Measurements from ENCODE around the gene RXRA.

DNA sequence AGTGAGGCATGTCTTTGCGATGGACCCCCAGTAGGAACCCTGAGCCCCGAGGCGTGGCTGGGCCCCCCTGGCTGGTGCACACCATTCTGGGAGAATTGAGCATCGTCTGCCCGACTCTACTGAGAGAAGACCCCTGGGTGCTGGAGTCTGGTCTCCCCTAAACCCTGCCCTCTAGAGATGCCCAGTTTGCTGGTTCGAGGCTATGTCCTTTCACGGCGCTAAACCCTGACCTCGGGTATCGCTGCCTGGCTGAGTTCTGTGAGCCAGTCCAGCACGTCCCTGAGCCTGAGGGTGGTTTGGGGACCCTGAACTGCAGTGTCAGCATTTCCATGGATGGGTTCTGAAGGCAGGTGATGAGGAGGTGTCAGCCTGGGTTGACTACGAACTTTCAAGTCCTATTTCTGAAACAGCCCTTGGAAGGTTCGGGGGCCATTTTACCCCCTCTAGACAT is 128.8 kb downstream of the RXRA start:
- TF ChIP-seq, protein P1, sequence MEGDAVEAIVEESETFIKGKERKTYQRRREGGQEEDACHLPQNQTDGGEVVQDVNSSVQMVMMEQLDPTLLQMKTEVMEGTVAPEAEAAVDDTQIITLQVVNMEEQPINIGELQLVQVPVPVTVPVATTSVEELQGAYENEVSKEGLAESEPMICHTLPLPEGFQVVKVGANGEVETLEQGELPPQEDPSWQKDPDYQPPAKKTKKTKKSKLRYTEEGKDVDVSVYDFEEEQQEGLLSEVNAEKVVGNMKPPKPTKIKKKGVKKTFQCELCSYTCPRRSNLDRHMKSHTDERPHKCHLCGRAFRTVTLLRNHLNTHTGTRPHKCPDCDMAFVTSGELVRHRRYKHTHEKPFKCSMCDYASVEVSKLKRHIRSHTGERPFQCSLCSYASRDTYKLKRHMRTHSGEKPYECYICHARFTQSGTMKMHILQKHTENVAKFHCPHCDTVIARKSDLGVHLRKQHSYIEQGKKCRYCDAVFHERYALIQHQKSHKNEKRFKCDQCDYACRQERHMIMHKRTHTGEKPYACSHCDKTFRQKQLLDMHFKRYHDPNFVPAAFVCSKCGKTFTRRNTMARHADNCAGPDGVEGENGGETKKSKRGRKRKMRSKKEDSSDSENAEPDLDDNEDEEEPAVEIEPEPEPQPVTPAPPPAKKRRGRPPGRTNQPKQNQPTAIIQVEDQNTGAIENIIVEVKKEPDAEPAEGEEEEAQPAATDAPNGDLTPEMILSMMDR (IDR thresholded peaks at IDR 0.05; ENCODE audit: insufficient read depth, low read length, poor library complexity, severe bottlenecking): no peak
- TF ChIP-seq EZH2phosphoT487 (conservative IDR thresholded peaks at IDR 0.05; ENCODE audit: low read length): no peak

Measured in SU-DHL-6 (cell line).